Astrocyte (in vitro differentiated cells and primary cell): ENCODE results near the gene IGFBP1. TPM values are rescaled to one million over a fixed set of nuclear protein-coding genes. Genes with fewer than 3 reads are reported as not detected.
A peak's percentile ranks its signal among the peaks of the same experiment; 100 is the strongest.

Experiments
- DNase-seq: peaks from one replicate; pipeline ENCODE4 v3.0.0-alpha.2; 2010; ENCODE audit warnings: low read depth
- FAIRE-seq: peaks from 2 replicates; lab custom pipeline; 2011; peaks lifted over from hg19 to GRCh38; lab: Jason Lieb, UNC
- H2AFZ ChIP-seq: 2 replicates; pipeline ENCODE4 v1.6.0; 2012; ENCODE audit warnings: low read depth, low read length, inconsistent platforms
- H3K27ac ChIP-seq: 2 replicates; pipeline ENCODE4 v1.5.1; 2011; ENCODE audit warnings: low read depth, low read length, inconsistent platforms
- H3K27me3 ChIP-seq: 2 replicates; pipeline ENCODE4 v1.6.0; 2011; ENCODE audit warnings: low read length, inconsistent platforms; ENCODE audit not compliant: insufficient read depth
- H3K36me3 ChIP-seq: 2 replicates; pipeline ENCODE4 v1.5.1; 2011; ENCODE audit warnings: low read length, inconsistent platforms; ENCODE audit not compliant: insufficient read depth
- H3K4me1 ChIP-seq: 2 replicates; pipeline ENCODE4 v1.5.1; 2011; ENCODE audit warnings: low read length, inconsistent platforms; ENCODE audit not compliant: insufficient read depth
- H3K4me2 ChIP-seq: 2 replicates; pipeline ENCODE4 v1.6.0; 2012; ENCODE audit warnings: low read length, inconsistent platforms
- H3K4me3 ChIP-seq: 2 replicates; pipeline ENCODE4 v1.5.1; 2011; ENCODE audit warnings: low read depth, mild to moderate bottlenecking, low read length, inconsistent platforms; ENCODE audit not compliant: insufficient read depth
- H3K79me2 ChIP-seq: 2 replicates; pipeline ENCODE4 v1.6.0; 2012; ENCODE audit warnings: mild to moderate bottlenecking, low read length, inconsistent platforms; ENCODE audit not compliant: insufficient read depth
- H3K9ac ChIP-seq: 2 replicates; pipeline ENCODE4 v1.6.0; 2012; ENCODE audit warnings: mild to moderate bottlenecking, low read length, inconsistent platforms
- H3K9me3 ChIP-seq: 2 replicates; pipeline ENCODE4 v1.5.1; 2012; ENCODE audit warnings: low read depth, mild to moderate bottlenecking, low read length, inconsistent platforms; ENCODE audit not compliant: insufficient read depth
- H4K20me1 ChIP-seq: 2 replicates; pipeline ENCODE4 v1.6.0; 2012; ENCODE audit warnings: low read length, inconsistent platforms; ENCODE audit not compliant: insufficient read depth
- H3K27ac Mint-ChIP-seq: one replicate; pipeline ENCODE4 v1.8.0; 2021; ENCODE audit warnings: mild to moderate bottlenecking, mixed read lengths; ENCODE audit not compliant: unreplicated experiment
- H3K27me3 Mint-ChIP-seq: one replicate; pipeline ENCODE4 v1.8.0; 2021; ENCODE audit warnings: low read depth, mixed read lengths; ENCODE audit not compliant: unreplicated experiment
- H3K36me3 Mint-ChIP-seq: one replicate; pipeline ENCODE4 v1.8.0; 2021; ENCODE audit warnings: low read depth, mixed read lengths; ENCODE audit not compliant: unreplicated experiment
- H3K4me1 Mint-ChIP-seq: one replicate; pipeline ENCODE4 v1.8.0; 2021; ENCODE audit warnings: low read depth, mixed read lengths; ENCODE audit not compliant: unreplicated experiment
- H3K4me3 Mint-ChIP-seq: one replicate; pipeline ENCODE4 v1.8.0; 2021; ENCODE audit warnings: mild to moderate bottlenecking, moderate library complexity, mixed read lengths; ENCODE audit not compliant: unreplicated experiment
- H3K9me3 Mint-ChIP-seq: one replicate; pipeline ENCODE4 v1.8.0; 2021; ENCODE audit warnings: mild to moderate bottlenecking, mixed read lengths; ENCODE audit not compliant: unreplicated experiment
- CTCF ChIP-seq: IDR thresholded peaks from 2 replicates; pipeline ENCODE4 v1.5.1; 2011; ENCODE audit warnings: low read depth, mild to moderate bottlenecking, inconsistent platforms, low read length, moderate library complexity; ENCODE audit not compliant: insufficient read depth
- EZH2 ChIP-seq: IDR thresholded peaks from 2 replicates; pipeline ENCODE4 v1.6.1; 2012; ENCODE audit warnings: mild to moderate bottlenecking, low read length, inconsistent platforms; ENCODE audit not compliant: insufficient read depth
- total RNA-seq: library from RNA; stranded (reverse); gene quantifications from 2 replicates; pipeline ENCODE4 v1.2.1, GENCODE V29; 2021

The IGFBP1 gene
- total RNA-seq, 1 donor from 2014 or later: not detected

- no peaks in the 10 kb centered on the region for H3K27me3 Mint-ChIP-seq
- H2AFZ ChIP-seq: no peak overlapping the region
- no peaks in the 10 kb centered on the region for H3K36me3 ChIP-seq
- TF ChIP-seq EZH2 (no peak), CTCF (no peak)
- peaks cover 6% of the 10 kb centered on the region for H3K9me3 Mint-ChIP-seq
- FAIRE-seq: no peak
- peaks cover 7% of the 10 kb centered on the region for H3K4me1 Mint-ChIP-seq
- H3K27ac Mint-ChIP-seq: no peak overlapping the region
- H3K4me3 Mint-ChIP-seq: no peak overlapping the region
- H3K27me3 ChIP-seq: no peaks in the 10 kb centered on the region
- H3K4me3 ChIP-seq: no peak overlapping the region
- DNase-seq: no peak
- H3K79me2 ChIP-seq: no peaks in the 10 kb centered on the region
- no peak overlapping the region for H3K4me2 ChIP-seq
- H4K20me1 ChIP-seq: no peaks in the 10 kb centered on the region
- no peak overlapping the region for H3K27ac ChIP-seq
- H3K4me1 ChIP-seq: peaks cover 11% of the 10 kb centered on the region
- H3K9me3 ChIP-seq: peaks cover 3% of the 10 kb centered on the region
- no peak overlapping the region for H3K9ac ChIP-seq
- H3K36me3 Mint-ChIP-seq: no peaks in the 10 kb centered on the region
Measured at GRCh38 chr7:45873355-45873754, 14.9 kb upstream of the IGFBP1 start.

GRCh38 chr7:45874408-45875131, 13.7 kb upstream of the IGFBP1 start:
- no peak overlapping the region for H3K4me3 Mint-ChIP-seq
- peak overlapping the region; percentile 64 for H3K4me2 ChIP-seq

More at GRCh38 chr7:45874408-45875131, 13.7 kb upstream of the IGFBP1 start:
- FAIRE-seq: peak; percentile 83
- Histone ChIP-seq H2AFZ (peak overlapping the region; percentile 31), H3K9ac (peak overlapping the region; percentile 27), H3K9me3 (peaks cover 5% of the 10 kb centered on the region), H3K79me2 (no peaks in the 10 kb centered on the region), H3K36me3 (no peaks in the 10 kb centered on the region), H3K27me3 (no peaks in the 10 kb centered on the region), H3K4me1 (peaks cover 11% of the 10 kb centered on the region), H3K4me3 (no peak overlapping the region), H3K27ac (peak overlapping the region; percentile 64), H4K20me1 (no peaks in the 10 kb centered on the region)
- Mint-ChIP-seq H3K9me3 (peaks cover 12% of the 10 kb centered on the region), H3K36me3 (peaks cover 3% of the 10 kb centered on the region), H3K4me1 (peaks cover 7% of the 10 kb centered on the region), H3K27ac (peak overlapping the region; percentile 3), H3K27me3 (no peaks in the 10 kb centered on the region)
- TF ChIP-seq CTCF (no peak), EZH2 (no peak)
- DNase-seq: peak; percentile 92
